Measurements from ENCODE around the gene VIPR2.

DNA sequence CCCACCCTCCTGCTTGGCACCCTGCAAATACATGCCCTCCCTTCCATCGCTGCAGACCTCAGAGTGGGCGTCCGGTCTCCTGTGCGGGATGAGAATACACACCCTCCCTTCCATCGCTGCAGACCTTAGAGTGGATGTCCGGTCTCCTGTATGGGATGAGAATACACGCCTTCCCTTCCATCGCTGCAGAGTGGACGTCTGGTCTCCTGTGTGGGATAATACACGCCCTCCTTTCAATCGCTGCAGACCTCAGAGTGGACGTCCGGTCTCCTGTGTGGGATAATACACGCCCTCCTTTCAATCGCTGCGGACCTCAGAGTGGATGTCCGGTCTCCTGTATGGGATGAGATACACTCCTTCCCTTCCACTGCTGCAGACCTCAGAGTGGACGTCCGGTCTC lies 128.1 kb downstream of the VIPR2 start:
- TF ChIP-seq CTCF (IDR thresholded peaks at IDR 0.05; ENCODE audit: low read depth, low read length, poor library complexity, severe bottlenecking) (no peak), EZH2phosphoT487 (IDR thresholded peaks at IDR 0.05; ENCODE audit: borderline replicate concordance, low read length) (no peak)
